Measurements from ENCODE around the gene VAMP5. TPM values are rescaled to one million over a fixed set of nuclear protein-coding genes. Genes with fewer than 3 reads are reported as not detected.

Gene VAMP5
- total and polyA plus RNA-seq, 9 of the 15 experiments (the other 6 are each of a cell fraction or from before 2014, with no cell fraction given), result 0.54 to 1.9 (median 1.5) TPM; not detected in 2

DNA sequence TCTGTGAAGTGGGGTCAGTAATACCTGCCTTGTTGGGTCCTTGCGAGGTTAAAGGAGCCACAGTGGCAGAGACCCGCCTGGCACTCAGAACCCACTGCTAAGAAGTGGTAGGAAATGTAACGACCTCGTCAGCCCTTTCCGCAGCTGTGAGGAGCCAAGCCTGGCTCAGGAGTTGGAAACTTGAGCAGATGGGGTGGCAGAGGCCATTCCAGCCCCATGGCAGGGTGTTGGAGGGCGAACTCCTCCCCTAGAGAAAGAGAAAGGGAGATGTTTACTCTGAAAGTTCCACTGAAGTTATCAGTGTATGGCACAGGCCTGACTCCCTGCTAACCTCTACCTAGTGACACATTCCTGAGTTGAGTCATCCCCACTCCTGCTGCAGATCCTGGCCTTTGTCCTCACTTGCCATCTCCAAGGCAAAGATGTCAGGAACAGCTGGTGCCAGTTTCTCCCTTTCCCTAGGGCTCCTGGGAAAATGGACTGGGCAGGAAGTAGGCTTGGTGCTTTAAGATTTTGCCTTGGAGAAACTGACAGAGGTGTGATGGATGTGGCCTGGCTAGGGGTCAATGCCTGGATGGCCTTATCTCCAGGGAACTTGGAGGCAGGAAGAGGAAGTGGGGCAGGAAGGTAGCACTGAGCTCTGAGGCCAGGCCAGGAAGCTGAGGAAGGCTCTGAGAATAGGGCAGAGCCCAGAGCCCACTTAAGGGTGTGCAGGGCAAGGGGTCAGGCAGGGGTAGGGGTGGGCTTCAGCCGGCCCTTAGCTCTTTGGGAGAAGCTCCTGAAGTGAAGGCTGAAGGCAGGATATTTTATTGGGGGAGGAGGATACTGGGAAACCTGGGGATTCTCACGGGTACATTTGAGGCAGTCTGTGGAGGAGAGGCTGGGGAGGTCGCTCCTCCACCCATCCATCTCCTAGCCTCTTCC lies 888 bp downstream of the VAMP5 start (continued):
- TF ChIP-seq NR4A1 (CRISPR knock-in tag; IDR thresholded peaks at IDR 0.05), result no peak
- peak; percentile 43; the same call in 1 of the 2 replicates for TF ChIP-seq NR4A1 (tag; IDR thresholded peaks at IDR 0.05)
- 0 out of 2 replicates have a peak, but pooled peaks have one; percentile 68 for TF ChIP-seq DMBX1 (CRISPR knock-in tag; IDR thresholded peaks at IDR 0.05; ENCODE audit: borderline replicate concordance)
- TF ChIP-seq POLR2AphosphoS5 (IDR thresholded peaks at IDR 0.05; ENCODE audit: control insufficient read depth, insufficient read depth, low read depth, low read length), result peak; percentile 34; the same call in 1 of the 2 replicates
- TF ChIP-seq, protein P1, sequence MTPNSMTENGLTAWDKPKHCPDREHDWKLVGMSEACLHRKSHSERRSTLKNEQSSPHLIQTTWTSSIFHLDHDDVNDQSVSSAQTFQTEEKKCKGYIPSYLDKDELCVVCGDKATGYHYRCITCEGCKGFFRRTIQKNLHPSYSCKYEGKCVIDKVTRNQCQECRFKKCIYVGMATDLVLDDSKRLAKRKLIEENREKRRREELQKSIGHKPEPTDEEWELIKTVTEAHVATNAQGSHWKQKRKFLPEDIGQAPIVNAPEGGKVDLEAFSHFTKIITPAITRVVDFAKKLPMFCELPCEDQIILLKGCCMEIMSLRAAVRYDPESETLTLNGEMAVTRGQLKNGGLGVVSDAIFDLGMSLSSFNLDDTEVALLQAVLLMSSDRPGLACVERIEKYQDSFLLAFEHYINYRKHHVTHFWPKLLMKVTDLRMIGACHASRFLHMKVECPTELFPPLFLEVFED (CRISPR knock-in tag; conservative IDR thresholded peaks at IDR 0.05), result peak; percentile 60; the same call in 1 of the 2 replicates
- peak; percentile 83 for TF ChIP-seq LEF1 (IDR thresholded peaks at IDR 0.05)
- TF ChIP-seq SUPT5H (IDR thresholded peaks at IDR 0.05), result peak; percentile 20; the same call in 1 of the 2 replicates
- no peak; the same call in 1 of the 2 replicates for TF ChIP-seq TARDBP (IDR thresholded peaks at IDR 0.05)
- peak; percentile 36; the same call in 1 of the 2 replicates for TF ChIP-seq ZBTB7A (IDR thresholded peaks at IDR 0.05; ENCODE audit: borderline replicate concordance, control insufficient read depth, low read depth, low read length)
- TF ChIP-seq CSDE1 (IDR thresholded peaks at IDR 0.05), result no peak
- 0 out of 2 replicates have a peak, but pooled peaks have one; percentile 21 for TF ChIP-seq MYC (IDR thresholded peaks at IDR 0.05; ENCODE audit: low read depth, low read length)
- no peak for TF ChIP-seq MYC (CRISPR knock-in tag; IDR thresholded peaks at IDR 0.05; ENCODE audit: borderline replicate concordance, low read depth)
- TF ChIP-seq, protein P2, sequence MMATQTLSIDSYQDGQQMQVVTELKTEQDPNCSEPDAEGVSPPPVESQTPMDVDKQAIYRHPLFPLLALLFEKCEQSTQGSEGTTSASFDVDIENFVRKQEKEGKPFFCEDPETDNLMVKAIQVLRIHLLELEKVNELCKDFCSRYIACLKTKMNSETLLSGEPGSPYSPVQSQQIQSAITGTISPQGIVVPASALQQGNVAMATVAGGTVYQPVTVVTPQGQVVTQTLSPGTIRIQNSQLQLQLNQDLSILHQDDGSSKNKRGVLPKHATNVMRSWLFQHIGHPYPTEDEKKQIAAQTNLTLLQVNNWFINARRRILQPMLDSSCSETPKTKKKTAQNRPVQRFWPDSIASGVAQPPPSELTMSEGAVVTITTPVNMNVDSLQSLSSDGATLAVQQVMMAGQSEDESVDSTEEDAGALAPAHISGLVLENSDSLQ (IDR thresholded peaks at IDR 0.05), result peak; percentile 90
- no peak for TF ChIP-seq ZNF57 (CRISPR knock-in tag; IDR thresholded peaks at IDR 0.05)
- TF ChIP-seq, protein P3, sequence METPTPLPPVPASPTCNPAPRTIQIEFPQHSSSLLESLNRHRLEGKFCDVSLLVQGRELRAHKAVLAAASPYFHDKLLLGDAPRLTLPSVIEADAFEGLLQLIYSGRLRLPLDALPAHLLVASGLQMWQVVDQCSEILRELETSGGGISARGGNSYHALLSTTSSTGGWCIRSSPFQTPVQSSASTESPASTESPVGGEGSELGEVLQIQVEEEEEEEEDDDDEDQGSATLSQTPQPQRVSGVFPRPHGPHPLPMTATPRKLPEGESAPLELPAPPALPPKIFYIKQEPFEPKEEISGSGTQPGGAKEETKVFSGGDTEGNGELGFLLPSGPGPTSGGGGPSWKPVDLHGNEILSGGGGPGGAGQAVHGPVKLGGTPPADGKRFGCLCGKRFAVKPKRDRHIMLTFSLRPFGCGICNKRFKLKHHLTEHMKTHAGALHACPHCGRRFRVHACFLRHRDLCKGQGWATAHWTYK (CRISPR knock-in tag; IDR thresholded peaks at IDR 0.05), result peak; percentile 47; the same call in 1 of the 2 replicates
- TF ChIP-seq, protein P4, sequence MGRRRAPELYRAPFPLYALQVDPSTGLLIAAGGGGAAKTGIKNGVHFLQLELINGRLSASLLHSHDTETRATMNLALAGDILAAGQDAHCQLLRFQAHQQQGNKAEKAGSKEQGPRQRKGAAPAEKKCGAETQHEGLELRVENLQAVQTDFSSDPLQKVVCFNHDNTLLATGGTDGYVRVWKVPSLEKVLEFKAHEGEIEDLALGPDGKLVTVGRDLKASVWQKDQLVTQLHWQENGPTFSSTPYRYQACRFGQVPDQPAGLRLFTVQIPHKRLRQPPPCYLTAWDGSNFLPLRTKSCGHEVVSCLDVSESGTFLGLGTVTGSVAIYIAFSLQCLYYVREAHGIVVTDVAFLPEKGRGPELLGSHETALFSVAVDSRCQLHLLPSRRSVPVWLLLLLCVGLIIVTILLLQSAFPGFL (CRISPR knock-in tag; IDR thresholded peaks at IDR 0.05), result no peak
- 0 out of 2 replicates have a peak, but pooled peaks have one; percentile 38 for TF ChIP-seq MBD2 (IDR thresholded peaks at IDR 0.05; ENCODE audit: borderline replicate concordance, low read depth)
- TF ChIP-seq ZNF224 (CRISPR knock-in tag; IDR thresholded peaks at IDR 0.05), result 0 out of 2 replicates have a peak, but pooled peaks have one; percentile 28
- TF ChIP-seq TAL1 (IDR thresholded peaks at IDR 0.05), result peak; percentile 71
- TF ChIP-seq ELF4 (CRISPR knock-in tag; IDR thresholded peaks at IDR 0.05), result peak; percentile 67; the same call in 1 of the 2 replicates
- no peak for TF ChIP-seq ZNF766 (CRISPR knock-in tag; conservative IDR thresholded peaks at IDR 0.05)
- TF ChIP-seq SMARCC2 (IDR thresholded peaks at IDR 0.05; ENCODE audit: low read depth), result peak; percentile 91

Data from K562 (cell line).